Right ventricle myocardium inferior (tissue), 1 donor: ENCODE results near the gene MSH6. TPM values are rescaled to one million over a fixed set of nuclear protein-coding genes. Genes with fewer than 3 reads are reported as not detected.
"Not testable (repeated sequence)": the region's sequence is repeated elsewhere in the genome, so short reads cannot be mapped to it uniquely, and the experiment has no call there.

Experiments used
- ATAC-seq: fragments of 200-7000 bp; cut with Tn5 transposase; one replicate; pipeline ENCODE4 v1.9.1; 2020; ENCODE audit warnings: mild to moderate bottlenecking, moderate library complexity
- DNase-seq: peaks from one replicate; pipeline ENCODE4 v3.0.0; 2021; ENCODE audit errors: missing footprints
- intact Hi-C: fragments of 100-400 bp; cut with DNase I; formaldehyde crosslinking; loops from one replicate; pipeline ENCODE4 v1.11.0; 2022
- total RNA-seq: library from RNA; stranded (reverse); fragmentation: NEBNext Ultra II Directional; extraction: Animal tissue kit (Norgen Biotek cat#: 25700); gene quantifications from one replicate; pipeline ENCODE4 v1.2.1, GENCODE V29; 2021
- donor health status: DM: no; HTN: yes; CAD: no; lungs with severe emphysema.

The MSH6 gene
- total RNA-seq, 1 donor from 2014 or later, result 25.4 TPM

DNA sequence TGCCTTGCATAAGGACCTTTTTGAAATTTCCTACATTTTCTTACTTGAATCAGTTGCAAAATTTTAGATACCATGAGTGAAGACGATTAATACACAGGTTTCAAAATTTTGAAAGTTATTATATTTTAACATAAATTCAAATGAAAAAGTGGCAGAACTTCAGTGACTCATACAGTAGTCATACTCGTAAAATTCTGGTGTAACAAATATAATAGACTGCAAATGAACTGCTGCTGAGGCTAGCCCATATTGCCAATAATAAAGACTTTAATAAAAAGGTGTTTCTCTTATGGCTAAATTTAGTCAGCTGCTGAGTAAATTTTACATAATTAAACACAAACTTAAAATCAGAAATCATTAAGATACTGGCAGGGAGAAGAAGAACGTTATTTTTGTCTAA is 36.9 kb downstream of the MSH6 start:
- ATAC-seq (no peak), DNase-seq (no peak)
- intact Hi-C loops, result no loop called here

DNA sequence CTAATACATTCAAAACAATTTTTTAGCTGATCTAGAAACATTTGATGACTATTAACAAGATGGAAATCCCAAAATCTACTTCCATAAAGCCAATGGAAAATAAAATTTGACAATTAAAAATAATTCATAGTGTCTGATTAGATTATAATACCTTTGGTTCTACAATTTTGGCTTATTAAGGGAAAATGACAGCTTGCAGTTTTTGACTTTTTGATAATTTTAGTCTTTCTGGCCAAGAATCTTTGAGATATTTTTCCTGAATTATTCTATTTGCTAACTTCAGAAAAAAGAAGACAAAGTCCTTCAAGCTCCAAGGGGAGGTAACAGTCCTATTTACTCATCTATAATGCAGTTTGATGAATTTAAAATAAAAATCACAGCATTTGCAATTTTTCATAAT is 39.6 kb downstream of the MSH6 start:
- no peak for DNase-seq
- no peak for ATAC-seq
- intact Hi-C loops, result no loop called here

DNA sequence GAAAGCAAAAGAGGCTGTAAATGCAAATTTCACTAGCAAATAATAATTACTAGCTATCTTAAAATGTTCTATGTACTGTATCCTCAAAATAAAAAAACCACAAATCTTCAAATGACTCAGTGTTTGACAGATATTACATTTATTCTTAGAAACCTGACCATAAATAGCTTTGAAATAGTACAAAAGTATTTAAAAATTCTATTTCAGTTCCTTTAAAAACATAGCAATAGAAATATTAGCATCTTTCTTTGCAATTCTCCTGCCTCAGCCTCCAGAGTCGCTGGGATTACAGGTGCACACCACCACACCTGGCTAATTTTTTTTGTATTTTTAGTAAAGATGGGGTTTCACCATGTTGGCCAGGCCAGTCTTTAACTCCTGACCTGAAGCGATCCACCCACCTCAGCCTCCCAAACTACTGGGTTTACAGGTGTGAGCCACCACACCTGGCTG is 50.6 kb downstream of the MSH6 start:
- DNase-seq, result no peak
- no peak for ATAC-seq
- intact Hi-C loops, result no loop called here

DNA sequence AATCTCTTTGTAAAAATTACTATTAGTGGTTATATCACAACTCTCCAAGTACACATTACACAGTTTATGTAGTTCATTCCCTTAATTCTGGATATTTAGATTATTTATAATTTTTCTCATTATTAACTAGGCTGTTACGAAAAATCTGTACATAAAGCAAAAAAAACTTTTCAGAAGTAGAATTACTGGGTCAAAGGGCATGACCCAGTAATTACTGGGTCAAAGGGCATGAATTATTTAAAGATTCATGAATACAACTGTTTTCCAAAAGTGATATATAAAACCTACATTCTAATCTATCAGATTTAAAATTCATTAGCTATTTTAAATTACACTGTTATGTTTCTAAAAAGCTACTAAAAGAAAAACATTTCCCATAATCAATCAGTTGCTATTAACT is 55.3 kb downstream of the MSH6 start:
- DNase-seq (no peak), ATAC-seq (no peak)

DNA sequence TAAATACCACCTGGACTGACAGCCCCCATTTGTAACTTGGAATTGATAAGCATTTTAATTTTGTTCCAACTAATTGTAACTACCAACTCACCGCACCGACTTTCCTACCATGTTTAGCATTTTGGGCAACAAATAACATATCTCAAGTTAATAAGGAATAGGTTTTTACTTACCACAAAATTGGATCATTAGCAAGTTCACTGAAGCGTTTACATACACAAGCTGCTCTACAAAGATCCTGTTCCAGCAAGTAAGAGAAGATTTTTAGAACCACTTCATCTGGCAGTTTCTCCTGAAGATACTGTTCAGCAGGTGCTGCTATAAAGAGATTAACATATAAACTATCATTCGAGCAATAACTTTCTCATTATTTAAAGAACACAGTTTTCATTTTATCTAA is 55.7 kb downstream of the MSH6 start:
- no peak for ATAC-seq
- no peak for DNase-seq
- intact Hi-C loops, result no loop called here

More for the DNA sequence above, 55.3 kb downstream of the MSH6 start:
- intact Hi-C loops, result no loop called here

DNA sequence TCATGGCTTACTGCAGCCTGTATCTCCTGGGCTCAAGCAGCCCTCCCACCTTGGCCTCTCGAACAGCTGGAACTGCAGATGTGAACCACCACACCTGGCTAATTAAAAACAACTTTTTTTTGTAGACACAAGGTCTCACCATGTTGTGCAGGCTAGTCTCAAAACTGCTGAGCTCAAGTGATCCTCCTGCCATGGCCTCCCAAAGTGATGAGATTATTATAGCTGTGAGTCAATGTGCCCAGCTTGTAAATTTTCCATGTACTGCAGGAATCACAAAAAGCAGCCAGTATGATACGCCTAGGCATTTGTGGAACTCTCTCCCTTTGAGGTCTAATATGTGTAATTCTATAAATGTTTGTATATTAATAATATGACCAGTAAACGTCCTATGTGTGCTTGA is 59.9 kb downstream of the MSH6 start:
- no peak for DNase-seq
- intact Hi-C loops, result no loop called here
- no peak for ATAC-seq

DNA sequence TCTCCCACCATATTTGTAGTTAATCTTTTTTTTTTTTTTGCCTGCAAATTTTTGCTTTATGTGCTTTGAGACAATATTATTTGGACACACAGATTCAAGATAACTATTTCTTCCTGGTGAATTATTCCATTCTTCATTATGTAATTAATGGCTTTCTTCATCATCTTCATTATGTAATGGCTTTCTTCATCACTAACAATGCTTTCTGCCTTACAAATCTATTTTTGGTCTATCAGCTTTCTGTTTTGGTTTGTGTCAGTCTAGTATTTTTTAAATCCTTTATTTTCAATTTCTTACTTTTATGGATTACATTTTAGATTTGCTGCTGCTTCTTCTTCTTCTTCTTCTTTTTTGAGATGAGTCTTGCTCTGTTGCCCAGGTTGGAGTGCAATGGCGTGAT is 60.5 kb downstream of the MSH6 start:
- DNase-seq, result no peak
- intact Hi-C loops, result no loop called here
- no peak for ATAC-seq

DNA sequence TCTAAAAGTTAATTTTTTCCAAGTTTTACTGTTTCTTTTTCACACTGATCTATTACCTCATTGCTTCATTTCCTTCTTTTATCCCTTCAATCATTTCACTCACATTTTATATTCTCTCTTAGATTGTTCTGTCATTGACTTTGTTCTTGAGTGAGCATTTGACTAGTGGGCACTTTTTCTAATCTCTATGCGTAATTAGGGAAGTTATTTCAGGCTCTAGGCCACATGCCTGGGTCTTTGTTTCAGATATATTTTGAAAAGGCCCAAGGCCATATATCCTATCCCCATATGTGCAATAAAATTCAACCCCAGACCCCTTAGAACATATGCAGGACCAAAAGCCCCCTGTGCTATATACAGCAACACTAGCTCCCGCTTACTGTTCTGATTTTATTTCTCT is 61.2 kb downstream of the MSH6 start:
- ATAC-seq, result no peak
- intact Hi-C loops, result no loop called here
- no peak for DNase-seq

DNA sequence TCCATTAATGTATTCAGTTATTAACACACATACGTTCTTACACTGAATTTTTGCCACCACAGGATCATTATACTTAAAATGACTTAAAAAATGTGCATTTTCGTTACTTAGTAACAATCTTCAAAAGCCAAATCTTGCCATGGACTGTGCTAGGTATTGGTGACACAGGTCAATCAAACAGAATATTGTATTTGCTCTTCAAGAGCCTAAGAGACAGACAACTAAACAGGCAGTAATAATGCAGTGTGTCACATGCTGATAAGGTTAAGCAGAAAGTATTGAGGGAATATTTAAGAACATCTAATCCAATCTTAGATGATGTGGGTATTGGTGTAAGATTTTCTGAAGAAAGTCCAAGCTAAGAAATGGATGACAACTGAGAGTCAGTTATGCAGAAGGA is 66.4 kb downstream of the MSH6 start:
- no peak for ATAC-seq
- no peak for DNase-seq
- intact Hi-C loops, result no loop called here

DNA sequence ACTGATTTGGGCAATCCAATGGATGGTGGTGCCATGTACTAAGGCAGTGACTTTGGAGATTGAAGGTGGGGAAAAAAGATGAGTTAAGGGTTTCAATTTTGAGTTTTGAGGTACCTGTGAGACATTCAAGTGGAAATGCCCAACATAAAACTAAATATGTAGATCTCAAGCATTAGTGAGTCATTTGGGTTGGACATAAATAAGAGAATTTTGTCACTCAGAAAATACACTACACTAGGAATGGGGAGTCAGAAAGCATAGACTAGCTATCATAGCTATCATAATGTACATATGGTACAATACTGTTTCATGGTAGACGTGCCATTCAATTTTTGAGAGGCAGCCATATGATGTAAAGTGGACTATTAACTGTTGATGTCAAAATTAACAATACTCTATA is 67.3 kb downstream of the MSH6 start:
- DNase-seq (no peak), ATAC-seq (no peak)
- intact Hi-C loops, result no loop called here

DNA sequence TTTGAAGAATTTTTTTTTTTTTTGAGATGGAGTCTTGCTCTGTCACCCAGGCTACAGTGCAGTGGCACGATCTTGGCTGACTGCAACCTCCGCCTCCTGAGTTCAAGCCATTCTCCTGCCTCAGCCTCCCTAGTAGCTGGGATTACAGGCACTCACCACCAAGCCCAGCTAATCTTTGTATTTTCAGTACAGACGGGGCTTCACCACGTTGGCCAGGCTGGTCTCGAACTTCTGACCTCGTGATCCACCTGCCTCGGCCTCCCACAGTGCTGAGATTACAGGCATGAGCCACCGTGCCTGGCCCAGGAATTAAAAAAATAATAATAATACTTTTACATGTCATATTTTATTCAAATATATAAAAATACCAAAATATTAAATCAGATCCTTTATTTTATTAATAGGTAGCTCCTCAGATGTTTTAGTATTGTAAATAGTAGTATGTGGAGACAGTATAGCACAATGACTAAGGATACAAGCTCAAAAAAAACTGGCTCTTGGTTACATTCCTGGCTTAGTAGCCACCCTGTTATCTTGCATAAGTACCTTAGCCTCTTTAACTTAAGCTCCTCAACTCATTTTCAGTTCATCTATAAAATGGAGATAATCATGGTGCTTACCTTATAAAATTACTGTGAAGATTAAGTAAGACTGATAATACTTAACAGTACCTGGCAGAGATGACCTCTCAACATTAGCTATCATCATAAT is 70.3 kb downstream of the MSH6 start:
- ATAC-seq, intact Hi-C loops, DNase-seq: not testable (repeated sequence)

Other genes starting within 250 kb of the MSH6 start
- gene KCNK12, start 212.2 kb upstream of the MSH6 start, total RNA-seq, result 0.30 TPM
- gene FBXO11, start 123.4 kb downstream of the MSH6 start, total RNA-seq, result 35.6 TPM